ENCODE results near the gene USP36.

- TF ChIP-seq CTCF (optimal IDR thresholded peaks at IDR 0.05 in 1 of 3, IDR thresholded peaks at IDR 0.05 in 1 of 3, conservative IDR thresholded peaks at IDR 0.05 in 1 of 3; ENCODE audit: extremely low read depth in 1 of 3, insufficient read depth in 2 of 3, low read length in 3 of 3) (no peak), EZH2 (IDR thresholded peaks at IDR 0.05; ENCODE audit: low read length) (no peak)
These were observed 46.2 kb downstream of the USP36 start for GRCh38 chr17:78794399-78794798.
